ENCODE measurements around the gene DAZAP2. TPM values are rescaled to one million over a fixed set of nuclear protein-coding genes. Genes with fewer than 3 reads are reported as not detected.

DAZAP2 gene
- total and polyA plus RNA-seq, 2 of the 13 experiments (the other 11 are each of a cell fraction or from before 2014, with no cell fraction given): 64.5 to 222 TPM

- TF ChIP-seq ZSCAN9 (CRISPR knock-in tag; IDR thresholded peaks at IDR 0.05; ENCODE audit: borderline replicate concordance) (no peak), ZNF331 (CRISPR knock-in tag; IDR thresholded peaks at IDR 0.05) (no peak), MYC (CRISPR knock-in tag; IDR thresholded peaks at IDR 0.05; ENCODE audit: borderline replicate concordance) (peak; percentile 60), FOSL1 (CRISPR knock-in tag; IDR thresholded peaks at IDR 0.05; ENCODE audit: borderline replicate concordance) (no peak), XRCC5 (optimal IDR thresholded peaks at IDR 0.05; ENCODE audit: low read length) (no peak), IRX3 (CRISPR knock-in tag; IDR thresholded peaks at IDR 0.05; ENCODE audit: borderline replicate concordance, low read depth) (no peak), ZNF317 (CRISPR knock-in tag; IDR thresholded peaks at IDR 0.05) (0 out of 2 replicates have a peak, but pooled peaks have one; percentile 36), ZNF558 (CRISPR knock-in tag; IDR thresholded peaks at IDR 0.05; ENCODE audit: borderline replicate concordance) (no peak), NFIB (CRISPR knock-in tag; IDR thresholded peaks at IDR 0.05; ENCODE audit: borderline replicate concordance) (no peak), SKI (IDR thresholded peaks at IDR 0.05; ENCODE audit: partially characterized antibody) (no peak), ZNF546 (CRISPR knock-in tag; conservative IDR thresholded peaks at IDR 0.05) (no peak), SOX13 (IDR thresholded peaks at IDR 0.05) (no peak), SOX13 (CRISPR knock-in tag; conservative IDR thresholded peaks at IDR 0.05 in 1 of 2, IDR thresholded peaks at IDR 0.05 in 1 of 2) (no peak), POLR2G (IDR thresholded peaks at IDR 0.05; ENCODE audit: low read depth, low read length) (no peak), ZSCAN20 (CRISPR knock-in tag; IDR thresholded peaks at IDR 0.05; ENCODE audit: borderline replicate concordance) (no peak), JUNB (CRISPR knock-in tag; IDR thresholded peaks at IDR 0.05; ENCODE audit: borderline replicate concordance) (no peak), ZNF18 (CRISPR knock-in tag; IDR thresholded peaks at IDR 0.05; ENCODE audit: insufficient replicate concordance) (no peak), BCL6 (CRISPR knock-in tag; IDR thresholded peaks at IDR 0.05) (peak; percentile 32; the same call in 1 of the 2 replicates), ZNF382 (CRISPR knock-in tag; IDR thresholded peaks at IDR 0.05; ENCODE audit: borderline replicate concordance) (no peak)
- TF ChIP-seq, protein P1, sequence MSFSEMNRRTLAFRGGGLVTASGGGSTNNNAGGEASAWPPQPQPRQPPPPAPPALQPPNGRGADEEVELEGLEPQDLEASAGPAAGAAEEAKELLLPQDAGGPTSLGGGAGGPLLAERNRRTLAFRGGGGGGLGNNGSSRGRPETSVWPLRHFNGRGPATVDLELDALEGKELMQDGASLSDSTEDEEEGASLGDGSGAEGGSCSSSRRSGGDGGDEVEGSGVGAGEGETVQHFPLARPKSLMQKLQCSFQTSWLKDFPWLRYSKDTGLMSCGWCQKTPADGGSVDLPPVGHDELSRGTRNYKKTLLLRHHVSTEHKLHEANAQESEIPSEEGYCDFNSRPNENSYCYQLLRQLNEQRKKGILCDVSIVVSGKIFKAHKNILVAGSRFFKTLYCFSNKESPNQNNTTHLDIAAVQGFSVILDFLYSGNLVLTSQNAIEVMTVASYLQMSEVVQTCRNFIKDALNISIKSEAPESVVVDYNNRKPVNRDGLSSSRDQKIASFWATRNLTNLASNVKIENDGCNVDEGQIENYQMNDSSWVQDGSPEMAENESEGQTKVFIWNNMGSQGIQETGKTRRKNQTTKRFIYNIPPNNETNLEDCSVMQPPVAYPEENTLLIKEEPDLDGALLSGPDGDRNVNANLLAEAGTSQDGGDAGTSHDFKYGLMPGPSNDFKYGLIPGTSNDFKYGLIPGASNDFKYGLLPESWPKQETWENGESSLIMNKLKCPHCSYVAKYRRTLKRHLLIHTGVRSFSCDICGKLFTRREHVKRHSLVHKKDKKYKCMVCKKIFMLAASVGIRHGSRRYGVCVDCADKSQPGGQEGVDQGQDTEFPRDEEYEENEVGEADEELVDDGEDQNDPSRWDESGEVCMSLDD (CRISPR knock-in tag; IDR thresholded peaks at IDR 0.05; ENCODE audit: borderline replicate concordance): 0 out of 2 replicates have a peak, but pooled peaks have one; percentile 6
- TF ChIP-seq, protein P2, sequence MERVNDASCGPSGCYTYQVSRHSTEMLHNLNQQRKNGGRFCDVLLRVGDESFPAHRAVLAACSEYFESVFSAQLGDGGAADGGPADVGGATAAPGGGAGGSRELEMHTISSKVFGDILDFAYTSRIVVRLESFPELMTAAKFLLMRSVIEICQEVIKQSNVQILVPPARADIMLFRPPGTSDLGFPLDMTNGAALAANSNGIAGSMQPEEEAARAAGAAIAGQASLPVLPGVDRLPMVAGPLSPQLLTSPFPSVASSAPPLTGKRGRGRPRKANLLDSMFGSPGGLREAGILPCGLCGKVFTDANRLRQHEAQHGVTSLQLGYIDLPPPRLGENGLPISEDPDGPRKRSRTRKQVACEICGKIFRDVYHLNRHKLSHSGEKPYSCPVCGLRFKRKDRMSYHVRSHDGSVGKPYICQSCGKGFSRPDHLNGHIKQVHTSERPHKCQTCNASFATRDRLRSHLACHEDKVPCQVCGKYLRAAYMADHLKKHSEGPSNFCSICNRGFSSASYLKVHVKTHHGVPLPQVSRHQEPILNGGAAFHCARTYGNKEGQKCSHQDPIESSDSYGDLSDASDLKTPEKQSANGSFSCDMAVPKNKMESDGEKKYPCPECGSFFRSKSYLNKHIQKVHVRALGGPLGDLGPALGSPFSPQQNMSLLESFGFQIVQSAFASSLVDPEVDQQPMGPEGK (CRISPR knock-in tag; IDR thresholded peaks at IDR 0.05): peak; percentile 79
- TF ChIP-seq, protein P3, sequence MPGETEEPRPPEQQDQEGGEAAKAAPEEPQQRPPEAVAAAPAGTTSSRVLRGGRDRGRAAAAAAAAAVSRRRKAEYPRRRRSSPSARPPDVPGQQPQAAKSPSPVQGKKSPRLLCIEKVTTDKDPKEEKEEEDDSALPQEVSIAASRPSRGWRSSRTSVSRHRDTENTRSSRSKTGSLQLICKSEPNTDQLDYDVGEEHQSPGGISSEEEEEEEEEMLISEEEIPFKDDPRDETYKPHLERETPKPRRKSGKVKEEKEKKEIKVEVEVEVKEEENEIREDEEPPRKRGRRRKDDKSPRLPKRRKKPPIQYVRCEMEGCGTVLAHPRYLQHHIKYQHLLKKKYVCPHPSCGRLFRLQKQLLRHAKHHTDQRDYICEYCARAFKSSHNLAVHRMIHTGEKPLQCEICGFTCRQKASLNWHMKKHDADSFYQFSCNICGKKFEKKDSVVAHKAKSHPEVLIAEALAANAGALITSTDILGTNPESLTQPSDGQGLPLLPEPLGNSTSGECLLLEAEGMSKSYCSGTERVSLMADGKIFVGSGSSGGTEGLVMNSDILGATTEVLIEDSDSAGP (CRISPR knock-in tag; IDR thresholded peaks at IDR 0.05; ENCODE audit: borderline replicate concordance): peak; percentile 32; the same call in 1 of the 2 replicates
Measured at GRCh38 chr12:51217968-51218606, 20.5 kb upstream of the DAZAP2 start, which contains the start of gene POU6F1 (continued).

All from HepG2 (cell line).